GM21390 (cell line): ENCODE data around the gene DCDC2.
"Not testable (repeated sequence)": the region's sequence is repeated elsewhere in the genome, so short reads cannot be mapped to it uniquely, and the experiment has no call there.

Experiments used
- ATAC-seq: cut with Tn5 transposase; IDR thresholded peaks from one replicate; pipeline ENCODE4 v1.9.1; 2021; ENCODE audit not compliant: unreplicated experiment

Gene DCDC2

GRCh38 chr6:24272553-24272952 is 85.3 kb downstream of the DCDC2 start:
- no peak for ATAC-seq

- no peak for ATAC-seq
These were observed 85.7 kb downstream of the DCDC2 start for GRCh38 chr6:24272148-24272547.

- ATAC-seq = no peak
These were observed 87.8 kb downstream of the DCDC2 start for GRCh38 chr6:24270011-24270410.

GRCh38 chr6:24258214-24258613 is 99.6 kb downstream of the DCDC2 start:
- not testable (repeated sequence) for ATAC-seq

- no peak for ATAC-seq
These were observed 100.6 kb downstream of the DCDC2 start for GRCh38 chr6:24257282-24257681.

- ATAC-seq = peak; percentile 99
These were observed 102.2 kb downstream of the DCDC2 start for GRCh38 chr6:24255676-24256075.

- no peak for ATAC-seq
These were observed 104.5 kb downstream of the DCDC2 start for GRCh38 chr6:24253360-24253759.

GRCh38 chr6:24252280-24252679 is 105.6 kb downstream of the DCDC2 start:
- no peak for ATAC-seq

GRCh38 chr6:24251339-24251738 is 106.5 kb downstream of the DCDC2 start:
- ATAC-seq = no peak

GRCh38 chr6:24249926-24250325 is 107.9 kb downstream of the DCDC2 start:
- ATAC-seq = no peak

GRCh38 chr6:24245275-24245674 is 112.6 kb downstream of the DCDC2 start:
- ATAC-seq = no peak

- no peak for ATAC-seq
These were observed 114.9 kb downstream of the DCDC2 start for GRCh38 chr6:24242924-24243323.

- not testable (repeated sequence) for ATAC-seq
These were observed 116.1 kb downstream of the DCDC2 start for GRCh38 chr6:24241779-24242178.

- ATAC-seq = no peak
These were observed 116.9 kb downstream of the DCDC2 start for GRCh38 chr6:24240943-24241342.

GRCh38 chr6:24240380-24240928 is 117.4 kb downstream of the DCDC2 start:
- ATAC-seq = no peak

- ATAC-seq = no peak
These were observed 119.2 kb downstream of the DCDC2 start for GRCh38 chr6:24238700-24239099.

GRCh38 chr6:24236779-24237178 is 121.1 kb downstream of the DCDC2 start:
- ATAC-seq = not testable (repeated sequence)

GRCh38 chr6:24233813-24234442 is 123.9 kb downstream of the DCDC2 start:
- ATAC-seq = no peak

GRCh38 chr6:24231438-24231977 is 126.4 kb downstream of the DCDC2 start:
- ATAC-seq = no peak

GRCh38 chr6:24229696-24230405 is 128.0 kb downstream of the DCDC2 start:
- ATAC-seq = no peak

- no peak for ATAC-seq
These were observed 129.1 kb downstream of the DCDC2 start for GRCh38 chr6:24228681-24229255.

GRCh38 chr6:24228123-24228522 is 129.7 kb downstream of the DCDC2 start:
- no peak for ATAC-seq
